ENCODE data around the gene CPEB2.
A peak's percentile ranks its signal among the peaks of the same experiment; 100 is the strongest.

The CPEB2 gene

DNA sequence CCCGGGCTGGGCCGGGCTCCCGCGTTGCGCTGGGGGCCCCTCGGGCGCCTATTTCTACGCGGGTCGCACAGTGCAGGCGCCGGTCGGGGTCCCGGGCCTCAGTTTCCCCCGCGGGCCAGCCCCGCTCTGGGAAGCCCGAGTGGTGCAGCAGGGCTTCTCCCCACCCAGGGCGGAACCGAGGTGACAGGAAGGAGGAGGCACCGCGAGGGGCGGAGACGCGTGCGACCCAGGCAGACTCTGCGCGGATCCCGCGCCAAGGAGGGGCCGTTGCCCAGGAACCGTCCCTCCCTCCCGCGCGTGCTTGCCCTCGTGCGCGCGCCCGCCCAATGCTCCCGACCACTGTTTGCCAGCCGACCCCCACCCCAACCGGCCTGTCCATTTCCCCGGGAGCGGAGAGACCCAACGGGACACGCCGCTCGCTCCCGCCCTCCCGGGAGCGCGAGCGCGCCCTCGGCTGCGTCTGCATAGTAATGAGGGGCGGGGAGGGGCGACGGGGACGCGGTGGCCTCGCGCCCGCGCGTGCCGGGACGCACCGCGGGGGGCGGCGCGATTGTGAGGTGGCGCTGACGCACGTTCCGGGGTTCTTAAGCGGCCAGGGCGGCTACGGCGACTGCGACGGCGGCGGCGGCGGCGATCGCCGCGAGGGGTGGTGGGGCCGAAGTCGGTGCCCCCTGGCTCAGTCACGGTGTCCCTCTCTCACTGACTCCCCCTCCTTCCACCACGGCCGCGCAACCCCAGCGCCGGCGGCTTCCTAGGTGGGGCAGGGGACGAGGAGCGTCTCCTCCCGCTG, at the start of gene CPEB2:
CPEB2 (plus strand) TSS at position 613 of the 790 bp plus-strand sequence. CDS start 193 bp downstream, outside the sequence.
- DNase-seq, result peak; percentile 96

DNA sequence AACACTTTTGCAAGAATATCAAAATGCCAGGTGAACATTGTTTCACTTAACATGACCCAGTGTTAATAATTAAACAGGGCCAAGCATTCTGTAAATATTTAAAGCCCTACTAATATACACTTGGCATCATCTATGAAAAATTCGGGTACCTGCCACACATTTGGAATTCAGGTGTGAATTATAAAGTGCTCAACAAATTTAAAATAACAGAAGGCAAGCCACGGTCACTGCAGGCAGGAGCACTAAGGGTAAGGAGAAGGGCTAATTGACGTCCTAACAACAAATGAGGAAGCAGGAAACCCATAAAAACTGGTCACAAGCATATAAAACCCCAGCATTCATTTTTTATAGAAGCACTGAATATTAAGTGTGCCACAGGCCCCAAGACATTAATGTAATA, 43.8 kb upstream of the CPEB2 start:
- DNase-seq, result no peak

DNA sequence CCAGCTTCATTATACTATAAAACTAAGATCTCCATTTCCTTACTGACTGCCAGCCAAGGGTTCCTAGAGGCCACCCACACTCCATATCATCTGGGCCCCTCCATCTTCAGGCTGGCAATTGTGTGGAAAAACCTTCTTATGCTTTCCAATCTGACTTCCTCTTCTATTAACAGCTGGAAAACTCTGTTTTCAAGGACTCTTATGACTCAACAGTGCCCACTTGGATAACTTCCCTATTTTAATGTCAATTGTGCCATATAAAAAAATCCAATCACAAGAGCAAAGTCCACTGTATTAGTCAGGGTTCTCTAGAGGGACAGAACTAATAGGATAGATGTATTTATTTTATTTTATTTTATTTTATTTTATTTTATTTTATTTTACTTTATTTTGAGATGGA, 41.0 kb upstream of the CPEB2 start:
- no peak for DNase-seq

DNA sequence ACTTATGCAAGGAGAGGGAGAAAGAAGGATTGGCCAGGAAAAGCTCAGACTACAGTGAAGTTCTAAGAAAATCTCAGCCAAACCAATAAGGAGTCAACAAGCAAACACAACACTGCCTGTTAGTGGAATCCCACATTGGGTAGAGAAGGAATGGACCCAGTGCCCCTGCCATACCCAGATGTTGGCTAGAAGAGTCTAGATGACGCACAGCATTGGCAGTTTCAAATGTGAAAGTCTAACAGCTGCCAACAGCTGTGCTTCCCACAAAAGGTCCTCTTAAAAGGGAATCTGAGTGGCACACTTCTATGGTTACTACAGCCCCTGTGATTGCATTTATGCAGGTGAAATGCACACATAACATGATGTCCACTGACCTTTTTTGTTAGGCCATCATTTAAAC, 37.2 kb upstream of the CPEB2 start:
- no peak for DNase-seq

DNA sequence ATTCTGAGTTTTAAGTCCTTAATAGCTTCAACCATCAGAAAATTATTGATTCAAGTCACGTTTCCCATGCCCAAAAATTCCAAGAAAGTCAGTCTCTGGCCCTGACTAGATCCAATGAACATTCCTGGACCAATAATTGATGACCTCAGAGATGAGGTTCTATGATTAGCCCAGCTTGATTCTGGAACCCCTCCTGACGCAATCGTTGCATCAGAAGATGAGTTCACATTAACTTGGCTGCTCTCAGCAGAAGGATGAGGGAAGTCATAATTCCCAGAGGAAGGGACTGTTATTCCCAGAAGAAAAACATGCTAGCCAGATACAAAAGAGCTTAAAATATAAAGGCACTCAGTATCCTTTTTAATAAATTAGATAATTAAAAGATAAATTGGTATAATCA, 34.3 kb upstream of the CPEB2 start:
- no peak for DNase-seq

DNA sequence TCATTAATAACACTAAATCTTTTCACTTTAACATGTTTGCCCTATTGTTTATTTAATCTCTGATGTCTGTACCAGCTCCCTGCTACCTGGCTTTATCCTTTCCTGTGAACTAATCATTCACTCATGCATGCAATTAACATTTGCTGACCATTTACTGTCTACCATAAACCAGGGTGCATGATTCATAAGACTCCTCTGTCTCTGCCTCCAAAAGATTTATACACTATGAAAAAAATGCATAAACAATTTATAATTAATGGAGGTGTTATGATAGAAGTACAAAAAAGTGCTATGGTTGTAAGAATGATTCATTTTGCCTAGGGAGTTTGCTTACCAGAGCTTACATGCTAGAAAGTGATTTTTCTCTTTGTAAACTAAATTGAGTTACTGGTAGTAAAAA, 24.5 kb upstream of the CPEB2 start:
- no peak for DNase-seq

DNA sequence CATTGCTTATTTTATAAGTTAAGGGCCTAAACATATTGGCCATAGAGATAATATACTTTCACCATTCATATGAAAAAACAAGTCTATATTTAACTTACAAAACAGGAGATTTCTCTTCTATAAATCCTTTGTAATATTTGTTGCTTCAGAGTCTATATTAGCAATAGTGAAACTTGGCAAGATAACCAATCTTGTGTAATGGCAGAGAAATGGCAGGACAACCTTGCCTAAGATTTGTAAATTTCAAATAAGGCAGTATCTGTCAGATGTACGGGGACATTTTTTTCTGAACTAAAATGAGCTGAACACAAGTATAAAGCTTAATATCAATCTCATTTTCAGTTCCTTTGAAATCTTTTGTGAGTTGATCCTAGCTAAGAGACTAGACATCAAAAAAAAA, 17.8 kb upstream of the CPEB2 start:
- no peak for DNase-seq

DNA sequence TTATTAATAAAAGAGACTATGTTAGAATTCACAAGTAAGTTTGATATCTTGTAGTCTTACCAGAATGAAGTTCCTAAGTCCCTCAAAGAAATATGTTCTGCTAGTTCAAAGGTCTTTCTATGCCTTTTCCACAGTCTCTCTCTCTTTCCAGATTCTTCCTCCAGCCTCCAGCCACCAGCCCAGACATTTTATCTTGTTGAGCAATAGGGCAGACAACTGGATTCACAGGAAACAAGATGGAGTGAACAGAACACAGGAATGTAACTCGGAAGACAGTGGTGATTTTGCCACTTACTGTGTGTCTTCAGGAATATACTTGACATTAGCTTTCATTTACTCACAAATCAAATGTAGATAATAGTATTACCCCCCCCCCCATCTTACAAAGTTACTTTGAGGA, 17.1 kb upstream of the CPEB2 start:
- DNase-seq, result no peak

DNA sequence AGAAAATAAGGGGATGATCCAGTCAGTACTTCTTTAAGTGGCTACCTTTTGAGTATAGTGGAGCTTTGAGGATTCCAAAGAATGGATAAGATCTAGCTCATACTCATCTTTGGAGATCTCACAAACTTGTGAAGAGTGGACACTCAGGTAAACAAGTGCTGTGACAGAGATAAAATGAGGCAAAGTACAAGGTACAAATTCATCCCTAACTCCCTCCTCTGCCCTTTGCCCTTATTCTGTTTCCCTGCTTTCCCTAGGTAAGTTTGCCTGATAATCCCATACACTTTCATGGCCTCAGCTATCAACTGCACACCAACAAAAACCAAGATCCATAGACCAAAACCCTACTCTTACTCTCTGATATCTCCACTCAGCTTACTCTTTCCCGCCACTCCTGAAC, 16.4 kb upstream of the CPEB2 start:
- no peak for DNase-seq

DNA sequence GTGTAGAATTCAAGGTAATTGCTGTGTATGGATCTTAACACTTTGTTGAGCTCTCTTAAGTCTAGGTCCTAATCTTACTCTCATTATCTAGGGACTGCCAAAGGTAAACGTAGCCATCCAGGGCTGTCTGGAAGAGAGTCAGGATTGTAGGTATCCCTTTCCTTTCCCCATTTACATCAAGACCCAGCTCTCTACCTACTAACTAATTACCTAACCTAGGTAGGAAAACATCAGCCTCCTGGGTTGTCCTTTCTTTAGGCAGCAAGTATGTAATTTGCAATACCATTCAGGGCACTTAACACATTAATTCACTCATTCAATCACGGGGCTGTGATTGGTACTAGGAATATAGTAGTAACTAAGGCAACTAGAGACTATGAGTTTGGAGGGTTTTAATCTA, 15.2 kb upstream of the CPEB2 start:
- DNase-seq, result no peak

DNA sequence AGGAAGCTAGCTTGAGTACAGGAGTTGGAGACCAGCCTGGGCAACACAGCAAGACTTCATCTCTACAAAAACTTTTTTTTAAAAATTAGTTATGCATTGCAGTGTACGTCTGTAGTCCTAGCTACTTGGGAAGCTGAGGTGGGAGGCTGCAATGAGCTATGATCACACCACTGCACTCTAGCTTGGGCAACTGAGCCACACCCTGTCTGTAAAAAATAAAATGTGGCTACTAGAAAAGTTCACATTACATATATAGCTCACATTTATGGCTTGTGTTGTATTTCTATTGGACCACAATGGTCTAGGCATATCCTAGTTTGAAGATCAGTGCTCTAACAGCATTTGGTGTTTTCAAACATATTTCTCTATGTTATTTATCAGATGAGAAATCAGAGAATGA, 11.8 kb upstream of the CPEB2 start:
- no peak for DNase-seq

DNA sequence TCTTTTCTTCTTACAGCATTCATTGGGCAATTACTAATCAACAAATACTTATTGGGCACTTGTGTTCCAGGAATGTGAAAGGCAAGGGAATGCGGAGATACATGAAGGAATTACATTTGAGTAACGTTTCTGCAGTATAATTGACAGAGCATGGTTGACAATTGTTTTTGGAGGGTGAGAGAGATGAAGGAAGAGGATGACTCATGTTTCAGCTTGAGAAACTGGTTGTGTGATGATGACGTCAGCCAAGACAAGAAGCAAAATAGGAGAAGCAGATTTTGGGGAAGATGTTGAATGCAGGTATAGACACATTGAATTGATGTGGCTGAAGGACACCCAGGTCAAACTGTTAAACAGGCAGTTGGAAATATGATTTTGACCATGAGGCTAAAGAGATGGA, 8.0 kb upstream of the CPEB2 start:
- no peak for DNase-seq

DNA sequence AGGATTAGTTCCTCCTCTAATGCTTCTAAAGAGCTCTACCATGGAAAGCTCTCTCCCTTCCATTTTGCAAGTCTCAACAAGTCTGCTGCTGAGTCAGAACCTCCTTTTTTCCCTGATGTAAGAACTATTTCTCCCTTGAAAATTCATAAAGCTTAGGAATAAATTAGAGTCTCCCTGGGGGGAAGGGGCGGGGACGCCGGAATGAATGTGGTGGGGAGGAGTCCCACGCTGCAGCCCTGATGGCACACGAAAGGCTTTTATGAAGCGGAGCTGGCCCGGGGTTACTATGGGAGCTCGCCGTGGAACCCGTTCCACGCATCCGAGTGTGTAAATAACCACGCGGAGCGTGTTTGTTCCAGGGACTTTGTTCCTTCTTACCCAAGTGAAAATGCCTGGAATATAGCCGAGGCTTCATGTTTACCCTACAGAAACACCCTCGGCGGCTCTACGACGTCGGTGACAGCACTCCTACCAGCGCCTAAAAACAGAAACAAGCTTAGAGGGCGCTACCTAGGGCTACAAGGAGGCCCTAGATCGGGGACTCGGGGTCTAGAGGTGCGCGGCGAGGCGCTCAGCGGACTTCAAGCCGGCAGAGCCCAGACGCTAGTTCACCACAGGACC, 923 bp upstream of the CPEB2 start:
- DNase-seq, result no peak

DNA sequence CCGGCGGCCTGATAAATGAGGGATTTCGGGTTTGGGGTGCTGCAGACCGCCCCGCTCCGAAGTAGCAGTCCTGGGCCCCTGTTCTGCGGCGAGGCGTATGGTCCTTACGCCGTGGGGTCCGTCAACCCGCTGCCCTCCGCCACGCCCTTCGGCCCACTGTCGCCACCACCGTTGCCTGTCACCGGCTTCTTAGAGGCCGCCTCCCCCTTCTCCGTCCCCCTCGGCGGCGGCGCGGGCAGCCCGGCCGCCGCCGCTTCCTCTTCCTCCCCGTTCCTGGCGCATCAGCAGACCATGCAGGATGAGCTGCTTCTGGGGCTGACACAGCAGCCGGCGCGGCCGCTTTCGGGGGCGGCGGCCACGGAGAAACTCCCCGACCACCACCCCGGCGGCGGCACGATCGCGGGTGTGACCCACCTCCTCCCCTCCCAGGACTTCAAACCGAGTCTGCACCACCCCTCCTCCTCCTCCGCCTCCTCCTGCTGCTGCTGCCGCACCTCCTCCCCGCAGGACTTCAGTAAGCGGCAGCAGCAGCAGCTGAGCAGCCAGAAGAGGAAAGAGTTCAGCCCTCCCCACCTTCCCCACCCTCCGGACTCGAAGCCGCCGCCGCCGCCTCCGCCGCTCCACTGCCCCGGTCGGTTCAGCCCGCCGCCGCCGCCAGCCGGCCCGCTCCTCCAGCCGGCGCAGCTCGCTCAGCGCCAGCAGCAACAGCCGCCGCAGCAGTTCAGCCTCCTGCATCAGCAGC, 549 bp downstream of the CPEB2 start:
- DNase-seq, result peak; percentile 89

DNA sequence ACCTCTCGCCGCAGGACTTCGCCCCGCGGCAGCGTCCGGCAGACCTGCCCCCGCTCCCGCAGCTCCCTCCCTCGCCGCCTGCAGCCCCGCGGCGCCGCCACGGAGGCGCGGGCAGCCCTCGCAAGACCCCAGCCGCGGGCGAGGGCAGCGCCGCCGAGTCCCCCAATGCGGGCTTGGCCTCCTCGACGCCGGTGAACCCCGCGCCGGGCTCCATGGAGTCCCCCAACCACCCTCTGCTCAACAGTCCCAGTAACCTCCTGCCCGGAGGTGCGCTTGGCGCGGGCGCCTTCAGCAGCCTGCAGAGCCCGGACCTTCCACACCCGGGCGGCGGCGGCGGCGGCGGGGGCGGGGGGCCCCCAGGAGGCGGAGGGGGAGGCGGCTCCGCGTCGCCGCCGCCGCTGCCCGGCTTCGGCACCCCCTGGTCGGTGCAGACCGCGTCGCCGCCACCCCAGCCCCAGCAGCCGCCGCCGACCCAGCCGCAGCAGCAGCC, 1.2 kb downstream of the CPEB2 start:
- DNase-seq, result peak; percentile 85

DNA sequence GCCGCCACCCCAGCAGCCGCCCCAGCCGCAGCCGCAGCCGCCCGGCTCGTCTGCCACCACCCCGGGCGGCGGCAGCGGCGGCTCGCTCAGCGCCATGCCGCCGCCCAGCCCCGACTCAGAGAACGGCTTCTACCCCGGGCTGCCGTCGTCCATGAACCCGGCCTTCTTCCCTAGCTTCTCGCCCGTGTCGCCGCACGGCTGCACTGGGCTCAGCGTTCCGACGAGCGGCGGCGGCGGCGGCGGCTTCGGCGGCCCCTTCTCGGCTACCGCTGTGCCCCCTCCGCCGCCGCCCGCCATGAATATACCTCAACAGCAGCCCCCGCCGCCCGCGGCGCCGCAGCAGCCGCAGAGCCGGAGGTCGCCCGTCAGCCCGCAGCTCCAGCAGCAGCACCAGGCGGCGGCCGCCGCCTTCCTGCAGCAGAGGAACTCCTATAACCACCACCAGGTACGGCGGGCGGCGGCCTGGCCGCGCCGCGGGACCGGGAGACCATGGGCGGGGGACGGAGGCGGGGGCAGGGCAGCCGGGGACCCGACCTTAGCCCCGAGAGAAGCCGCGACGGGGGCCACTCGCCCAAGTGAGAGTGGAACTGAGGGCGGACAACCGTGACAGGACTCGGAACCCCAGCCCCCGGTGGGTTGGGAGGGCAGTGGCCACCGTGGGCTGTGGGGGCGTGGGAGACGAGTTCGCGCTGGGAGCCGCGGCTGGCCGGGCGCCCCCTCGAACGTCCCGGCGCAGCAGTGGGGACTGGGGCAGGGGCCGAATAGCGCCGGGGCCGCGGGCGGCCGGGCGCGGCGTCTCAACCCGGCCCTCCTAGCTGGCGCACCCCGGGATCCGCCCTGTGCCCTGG, 1.8 kb downstream of the CPEB2 start:
- DNase-seq, result peak; percentile 81

DNA sequence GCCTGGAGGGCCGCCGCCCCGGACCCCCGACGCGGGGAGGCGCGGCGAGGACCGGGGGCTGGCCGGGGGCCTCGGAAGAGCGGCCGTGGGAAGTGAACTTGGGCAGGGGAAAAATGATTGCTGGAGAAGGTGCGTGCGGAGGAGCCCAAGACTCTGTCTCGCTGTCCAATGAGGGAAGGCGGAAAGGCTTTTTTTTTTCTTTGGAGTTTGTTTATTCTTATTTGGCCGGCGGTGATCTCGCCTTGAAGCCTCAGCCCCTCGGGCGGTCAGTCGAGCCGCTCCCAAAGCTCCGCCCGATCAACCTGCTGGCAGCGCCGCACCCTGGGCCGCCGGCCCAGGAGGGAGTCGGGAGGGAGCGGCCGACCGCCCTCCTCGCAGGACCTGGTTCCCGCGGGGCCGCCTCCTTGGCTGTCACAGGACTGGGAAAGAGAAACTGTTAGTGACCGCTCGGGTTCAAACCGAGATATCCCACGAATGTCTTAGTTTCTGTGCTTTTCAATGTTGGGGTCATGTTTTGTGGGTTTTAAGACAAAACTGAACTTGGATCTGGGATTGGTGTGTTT, 2.5 kb downstream of the CPEB2 start:
- peak; percentile 72 for DNase-seq

DNA sequence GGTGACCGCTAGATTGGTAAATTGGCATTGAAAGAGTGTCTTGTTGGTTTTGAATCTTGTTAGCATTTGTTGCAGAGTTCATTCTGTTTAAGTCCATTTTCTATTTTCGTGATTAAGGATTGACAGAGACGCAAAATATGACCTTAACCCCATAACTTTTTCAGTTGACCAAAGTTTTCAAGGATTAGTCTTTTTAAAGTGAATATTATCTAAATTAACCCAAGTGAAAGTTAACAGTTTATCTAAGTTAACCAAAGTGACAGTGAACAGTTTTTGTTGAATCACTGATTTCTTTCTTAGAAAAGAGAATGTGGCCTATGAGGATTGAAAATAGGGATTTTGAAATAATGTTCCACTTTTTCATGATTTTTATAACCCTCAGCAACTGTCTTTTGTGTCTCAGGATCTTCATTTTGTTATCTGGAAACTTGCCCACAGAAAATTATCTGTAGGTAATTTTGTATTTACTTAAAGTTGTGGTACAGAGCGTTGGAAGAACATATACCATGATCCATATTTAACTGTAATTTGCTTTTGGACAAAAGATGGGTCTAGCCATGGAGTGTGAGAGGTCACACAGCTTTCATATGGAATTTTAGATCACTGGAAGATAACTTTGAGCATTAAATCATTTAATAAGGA, 3.3 kb downstream of the CPEB2 start:
- DNase-seq, result no peak

DNA sequence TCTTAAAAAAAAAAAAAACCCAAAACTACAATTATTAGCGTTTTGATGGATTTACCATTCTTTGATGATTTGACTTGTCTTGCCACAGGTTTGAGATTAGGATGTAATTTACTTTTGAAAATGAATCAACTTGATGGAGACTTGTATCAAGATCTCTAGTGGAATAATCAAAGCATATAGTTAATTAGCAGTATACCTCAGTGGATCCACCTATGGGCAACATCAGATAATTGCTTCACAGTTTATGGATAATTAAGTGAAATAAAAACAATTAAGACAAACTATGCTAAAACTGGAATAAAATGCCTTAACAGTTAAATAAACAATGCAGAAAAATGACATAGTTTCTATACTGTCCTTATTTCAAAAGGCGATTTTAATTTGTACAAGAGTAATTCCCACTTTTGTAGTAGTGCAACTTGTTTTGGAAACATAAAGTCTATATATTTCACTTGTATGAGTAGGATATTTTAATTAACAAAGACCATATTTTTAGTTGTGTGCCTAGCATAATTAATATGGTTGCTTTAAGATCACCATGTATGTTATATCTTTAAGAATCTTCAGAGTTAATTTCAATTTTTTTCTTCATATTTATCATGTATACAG, 4.2 kb downstream of the CPEB2 start:
- no peak for DNase-seq

DNA sequence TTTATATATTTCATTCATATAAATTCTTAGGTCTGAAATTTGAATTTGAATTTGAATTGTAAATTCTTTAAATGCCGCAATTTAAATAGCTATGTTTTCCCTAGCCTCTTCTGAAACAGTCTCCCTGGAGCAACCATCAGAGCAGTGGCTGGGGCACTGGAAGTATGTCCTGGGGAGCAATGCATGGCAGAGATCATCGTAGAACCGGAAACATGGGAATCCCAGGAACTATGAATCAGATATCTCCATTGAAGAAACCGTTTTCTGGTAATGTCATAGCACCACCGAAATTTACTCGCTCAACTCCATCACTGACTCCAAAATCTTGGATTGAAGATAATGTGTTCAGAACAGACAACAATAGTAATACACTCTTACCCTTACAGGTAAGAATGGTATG, 4.9 kb downstream of the CPEB2 start:
- no peak for DNase-seq

DNA sequence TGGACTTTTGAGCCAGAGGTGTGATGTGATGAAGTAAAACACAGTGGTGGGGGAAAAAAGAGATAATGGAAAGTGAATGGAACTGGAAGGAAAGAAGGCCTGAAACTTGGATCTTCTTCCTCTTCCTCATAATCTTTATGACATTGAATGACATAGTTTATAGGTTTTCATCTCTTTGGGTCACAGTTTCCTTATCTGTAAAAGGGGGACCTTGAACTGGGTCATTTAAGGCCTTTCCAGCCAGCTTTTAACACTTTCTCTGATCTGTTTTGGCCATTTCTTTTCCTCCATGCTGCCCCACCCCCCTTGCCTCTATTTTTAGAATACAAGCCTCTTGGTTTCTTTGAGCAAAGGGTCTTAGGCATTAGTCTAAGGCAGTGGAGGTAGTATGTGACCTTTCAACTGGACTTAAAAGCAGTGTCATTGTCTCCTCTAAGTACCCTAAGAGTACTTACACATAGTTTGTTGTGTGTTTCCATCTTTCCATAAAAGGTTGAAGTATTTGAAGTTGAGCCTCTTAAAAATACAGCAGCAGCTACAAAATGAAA, 7.8 kb downstream of the CPEB2 start:
- no peak for DNase-seq

All from activated CD8-positive, alpha-beta memory T cell treated with anti-CD3 and anti-CD28 coated beads for 24 hours (primary cell).